Neural progenitor cell (in vitro differentiated cells): Measurements from ENCODE around the gene SLC6A4. TPM values are rescaled to one million over a fixed set of nuclear protein-coding genes. Genes with fewer than 3 reads are reported as not detected.

Experiments
- DNase-seq: peaks from one replicate; pipeline ENCODE4 v3.0.0-alpha.2; 2016; ENCODE audit warnings: low spot score
- H2AFZ ChIP-seq: fragments of 200-600 bp; sonication (generic); replicated peaks from 2 replicates; pipeline ENCODE4 v1.6.1; 2016; ENCODE audit warnings: antibody characterized with exemption
- H3F3A ChIP-seq: fragments of 200-600 bp; sonication (generic); 2 replicates; pipeline ENCODE4 v1.6.1; 2016; ENCODE audit warnings: antibody characterized with exemption, low read depth
- H3K27ac ChIP-seq: fragments of 200-600 bp; sonication (generic); 2 replicates; pipeline ENCODE4 v1.5.1; 2016; ENCODE audit warnings: mild to moderate bottlenecking
- H3K27me3 ChIP-seq: fragments of 200-600 bp; sonication (generic); 2 replicates; pipeline ENCODE4 v1.6.1; 2016; ENCODE audit warnings: mild to moderate bottlenecking, moderate library complexity
- H3K36me3 ChIP-seq: fragments of 200-600 bp; sonication (generic); 2 replicates; pipeline ENCODE4 v1.5.1; 2016
- H3K4me1 ChIP-seq: fragments of 200-600 bp; sonication (generic); 2 replicates; pipeline ENCODE4 v1.6.1; 2016; ENCODE audit warnings: mixed run types
- H3K4me2 ChIP-seq: fragments of 200-600 bp; sonication (generic); 2 replicates; pipeline ENCODE4 v1.6.1; 2016
- H3K4me3 ChIP-seq: fragments of 200-600 bp; sonication (generic); 2 replicates; pipeline ENCODE4 v1.5.1; 2016
- H3K79me2 ChIP-seq: fragments of 200-600 bp; sonication (generic); 2 replicates; pipeline ENCODE4 v1.6.1; 2016; ENCODE audit warnings: low read depth
- H3K9ac ChIP-seq: fragments of 200-600 bp; sonication (generic); 2 replicates; pipeline ENCODE4 v1.6.1; 2016
- H3K9me3 ChIP-seq: fragments of 200-600 bp; sonication (generic); 2 replicates; pipeline ENCODE4 v1.5.1; 2016; ENCODE audit warnings: low read depth
- H4K20me1 ChIP-seq: fragments of 200-600 bp; sonication (generic); 2 replicates; pipeline ENCODE4 v1.6.1; 2016; ENCODE audit warnings: low read depth
- H3K27ac Mint-ChIP-seq: 3 replicates; pipeline ENCODE4 v1.8.0; 2021; ENCODE audit warnings: mixed read lengths
- H3K27me3 Mint-ChIP-seq: 2 replicates; pipeline ENCODE4 v1.8.0; 2022; ENCODE audit warnings: low read depth, mild to moderate bottlenecking, inconsistent platforms, moderate library complexity, mixed read lengths; ENCODE audit not compliant: insufficient read depth
- H3K36me3 Mint-ChIP-seq: 3 replicates; pipeline ENCODE4 v1.8.0; 2021; ENCODE audit warnings: mixed read lengths
- H3K4me1 Mint-ChIP-seq: 3 replicates; pipeline ENCODE4 v1.8.0; 2021; ENCODE audit warnings: mixed read lengths
- H3K4me3 Mint-ChIP-seq: 3 replicates; pipeline ENCODE4 v1.8.0; 2021; ENCODE audit warnings: mild to moderate bottlenecking, moderate library complexity, mixed read lengths
- H3K9me3 Mint-ChIP-seq: 3 replicates; pipeline ENCODE4 v1.8.0; 2020; ENCODE audit warnings: mixed read lengths
- CTCF ChIP-seq: fragments of 200-600 bp; sonication (generic); IDR thresholded peaks from 2 replicates; pipeline ENCODE4 v1.5.1; 2017; ENCODE audit warnings: antibody characterized with exemption, mild to moderate bottlenecking
- EZH2 ChIP-seq: fragments of 200-600 bp; sonication (generic); IDR thresholded peaks from 2 replicates; pipeline ENCODE4 v1.6.1; 2017; ENCODE audit warnings: antibody characterized with exemption, mild to moderate bottlenecking, moderate library complexity
- EZH2phosphoT487 ChIP-seq: fragments of 200-600 bp; sonication (generic); IDR thresholded peaks from 2 replicates; pipeline ENCODE4 v1.6.1; 2017; ENCODE audit warnings: antibody characterized with exemption
- total RNA-seq: library from RNA; depleted of rRNA; stranded (reverse); fragments of >200 nt; gene quantifications from 2 replicates; pipeline ENCODE4 v1.2.3, GENCODE V29; 2015; ENCODE audit warnings: low replicate concordance

The SLC6A4 gene
- total RNA-seq, 1 donor from 2014 or later = not detected

GRCh38 chr17:30240177-30240576 lies 4.7 kb upstream of the SLC6A4 start:
- Mint-ChIP-seq H3K36me3 (peaks cover 5% of the 10 kb centered on the region), H3K27me3 (peaks cover 42% of the 10 kb centered on the region), H3K9me3 (peaks cover 11% of the 10 kb centered on the region), H3K27ac (no peak overlapping the region), H3K4me3 (peak overlapping the region; percentile 39), H3K4me1 (peaks cover 27% of the 10 kb centered on the region)
- no peak overlapping the region for H3K4me3 ChIP-seq
- H3F3A ChIP-seq = peaks cover 17% of the 10 kb centered on the region
- H3K27ac ChIP-seq = no peak overlapping the region
- H4K20me1 ChIP-seq = peaks cover 10% of the 10 kb centered on the region
- no peak overlapping the region for H3K9ac ChIP-seq
- no peaks in the 10 kb centered on the region for H3K9me3 ChIP-seq
- peaks cover 51% of the 10 kb centered on the region for H3K27me3 ChIP-seq
- no peak for DNase-seq
- H3K36me3 ChIP-seq = no peaks in the 10 kb centered on the region
- no peaks in the 10 kb centered on the region for H3K79me2 ChIP-seq
- peaks cover 25% of the 10 kb centered on the region for H3K4me1 ChIP-seq
- no peak for TF ChIP-seq CTCF
- TF ChIP-seq EZH2phosphoT487 = no peak
- no peak for TF ChIP-seq EZH2
- no peak overlapping the region for H2AFZ ChIP-seq
- no peak overlapping the region for H3K4me2 ChIP-seq

GRCh38 chr17:30239089-30239462 lies 3.6 kb upstream of the SLC6A4 start:
- Histone ChIP-seq H3K4me2 (no peak overlapping the region), H3K4me1 (peaks cover 29% of the 10 kb centered on the region), H3K4me3 (no peak overlapping the region), H3K79me2 (no peaks in the 10 kb centered on the region), H3K9me3 (no peaks in the 10 kb centered on the region), H4K20me1 (peaks cover 18% of the 10 kb centered on the region), H3K27me3 (peaks cover 62% of the 10 kb centered on the region), H3F3A (peaks cover 17% of the 10 kb centered on the region), H2AFZ (no peak overlapping the region), H3K27ac (no peak overlapping the region), H3K36me3 (no peaks in the 10 kb centered on the region), H3K9ac (no peak overlapping the region)
- Mint-ChIP-seq H3K9me3 (peaks cover 16% of the 10 kb centered on the region), H3K27ac (no peak overlapping the region), H3K27me3 (peaks cover 53% of the 10 kb centered on the region), H3K4me1 (peaks cover 33% of the 10 kb centered on the region), H3K4me3 (no peak overlapping the region), H3K36me3 (peaks cover 5% of the 10 kb centered on the region)
- no peak for TF ChIP-seq EZH2phosphoT487
- no peak for TF ChIP-seq CTCF
- TF ChIP-seq EZH2 = no peak
- DNase-seq = no peak

- H3K36me3 Mint-ChIP-seq = peaks cover 5% of the 10 kb centered on the region
- Histone ChIP-seq H2AFZ (peak overlapping the region; percentile 66), H4K20me1 (peaks cover 18% of the 10 kb centered on the region), H3K36me3 (no peaks in the 10 kb centered on the region), H3K9me3 (no peaks in the 10 kb centered on the region), H3K27me3 (peaks cover 68% of the 10 kb centered on the region), H3F3A (peaks cover 17% of the 10 kb centered on the region), H3K4me2 (peak overlapping the region; percentile 50), H3K27ac (no peak overlapping the region), H3K4me1 (peaks cover 29% of the 10 kb centered on the region), H3K4me3 (peak overlapping the region; percentile 19), H3K9ac (no peak overlapping the region), H3K79me2 (no peaks in the 10 kb centered on the region)
- no peak overlapping the region for H3K27ac Mint-ChIP-seq
- peaks cover 58% of the 10 kb centered on the region for H3K27me3 Mint-ChIP-seq
- H3K4me3 Mint-ChIP-seq = peak overlapping the region; percentile 58
- peaks cover 33% of the 10 kb centered on the region for H3K4me1 Mint-ChIP-seq
- peak; percentile 60 for DNase-seq
- TF ChIP-seq EZH2phosphoT487 (no peak), EZH2 (no peak), CTCF (no peak)
- H3K9me3 Mint-ChIP-seq = peaks cover 16% of the 10 kb centered on the region
These were observed 3.0 kb upstream of the SLC6A4 start for GRCh38 chr17:30238387-30239088.
